ENCODE data around the gene C13orf42. TPM values are rescaled to one million over a fixed set of nuclear protein-coding genes. Genes with fewer than 3 reads are reported as not detected.

Gene C13orf42
- total RNA-seq, 1 donor from 2014 or later: not detected

DNA sequence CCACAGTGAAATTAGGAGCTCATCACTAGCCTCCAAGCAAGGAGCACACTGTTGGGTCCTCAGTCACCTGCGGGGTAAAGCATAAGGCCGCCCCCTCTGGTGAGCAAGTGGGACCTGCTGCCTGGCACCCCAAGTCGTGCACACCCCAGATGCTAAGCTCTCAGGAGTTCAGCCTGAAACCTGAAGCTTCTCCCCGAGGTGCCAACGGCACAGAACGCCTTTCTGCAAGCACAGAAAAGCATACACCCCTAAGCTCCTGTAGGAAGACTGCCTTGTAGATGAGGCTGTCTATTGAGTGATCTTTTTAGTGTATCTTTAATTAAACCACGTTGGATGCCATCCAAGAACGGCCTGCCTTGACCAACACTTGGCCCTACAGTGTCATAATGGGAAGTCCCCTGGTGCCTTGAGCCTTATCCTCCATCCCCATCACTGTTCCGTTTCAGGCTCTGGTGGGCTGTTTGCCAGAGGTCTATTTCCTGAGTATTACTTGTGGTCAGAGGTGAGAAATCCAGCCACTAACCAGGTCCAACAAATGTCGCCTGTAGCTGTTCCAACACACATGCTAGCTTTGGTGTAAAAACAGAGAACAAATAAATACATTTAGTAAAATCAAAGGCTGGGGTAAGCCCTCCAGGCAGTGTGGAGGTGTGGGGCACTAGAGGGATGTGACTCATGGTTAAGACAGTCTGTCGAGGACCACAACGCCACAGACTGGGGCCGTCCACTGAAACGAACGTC, 44.8 kb downstream of the C13orf42 start:
- H3K4me1 ChIP-seq: peaks cover 37% of the 10 kb centered on the region
- no peaks in the 10 kb centered on the region for H3K9me3 ChIP-seq (replicated peaks)
- intact Hi-C loops (cut with micrococcal nuclease): no loop called here
- H3K4me3 ChIP-seq: no peak overlapping the region
- no peak for DNase-seq
- no peaks in the 10 kb centered on the region for H3K36me3 ChIP-seq
- peak overlapping the region; percentile 39 for H3K27ac ChIP-seq (replicated peaks)
- TF ChIP-seq, protein P1, sequence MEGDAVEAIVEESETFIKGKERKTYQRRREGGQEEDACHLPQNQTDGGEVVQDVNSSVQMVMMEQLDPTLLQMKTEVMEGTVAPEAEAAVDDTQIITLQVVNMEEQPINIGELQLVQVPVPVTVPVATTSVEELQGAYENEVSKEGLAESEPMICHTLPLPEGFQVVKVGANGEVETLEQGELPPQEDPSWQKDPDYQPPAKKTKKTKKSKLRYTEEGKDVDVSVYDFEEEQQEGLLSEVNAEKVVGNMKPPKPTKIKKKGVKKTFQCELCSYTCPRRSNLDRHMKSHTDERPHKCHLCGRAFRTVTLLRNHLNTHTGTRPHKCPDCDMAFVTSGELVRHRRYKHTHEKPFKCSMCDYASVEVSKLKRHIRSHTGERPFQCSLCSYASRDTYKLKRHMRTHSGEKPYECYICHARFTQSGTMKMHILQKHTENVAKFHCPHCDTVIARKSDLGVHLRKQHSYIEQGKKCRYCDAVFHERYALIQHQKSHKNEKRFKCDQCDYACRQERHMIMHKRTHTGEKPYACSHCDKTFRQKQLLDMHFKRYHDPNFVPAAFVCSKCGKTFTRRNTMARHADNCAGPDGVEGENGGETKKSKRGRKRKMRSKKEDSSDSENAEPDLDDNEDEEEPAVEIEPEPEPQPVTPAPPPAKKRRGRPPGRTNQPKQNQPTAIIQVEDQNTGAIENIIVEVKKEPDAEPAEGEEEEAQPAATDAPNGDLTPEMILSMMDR (IDR thresholded peaks at IDR 0.05; ENCODE audit: borderline replicate concordance): no peak
- H3K27me3 ChIP-seq (ENCODE audit: low read depth): peaks cover 18% of the 10 kb centered on the region

- Histone ChIP-seq H3K27ac (replicated peaks) (peak overlapping the region; percentile 39), H3K4me3 (no peak overlapping the region), H3K4me1 (peaks cover 37% of the 10 kb centered on the region), H3K9me3 (replicated peaks) (no peaks in the 10 kb centered on the region), H3K27me3 (ENCODE audit: low read depth) (peaks cover 18% of the 10 kb centered on the region), H3K36me3 (no peaks in the 10 kb centered on the region)
- TF ChIP-seq, protein P1 (IDR thresholded peaks at IDR 0.05; ENCODE audit: borderline replicate concordance): no peak
- no peak for DNase-seq
- intact Hi-C loops (cut with micrococcal nuclease): no loop called here
Measured at GRCh38 chr13:51065372-51066090, 45.5 kb downstream of the C13orf42 start.

DNA sequence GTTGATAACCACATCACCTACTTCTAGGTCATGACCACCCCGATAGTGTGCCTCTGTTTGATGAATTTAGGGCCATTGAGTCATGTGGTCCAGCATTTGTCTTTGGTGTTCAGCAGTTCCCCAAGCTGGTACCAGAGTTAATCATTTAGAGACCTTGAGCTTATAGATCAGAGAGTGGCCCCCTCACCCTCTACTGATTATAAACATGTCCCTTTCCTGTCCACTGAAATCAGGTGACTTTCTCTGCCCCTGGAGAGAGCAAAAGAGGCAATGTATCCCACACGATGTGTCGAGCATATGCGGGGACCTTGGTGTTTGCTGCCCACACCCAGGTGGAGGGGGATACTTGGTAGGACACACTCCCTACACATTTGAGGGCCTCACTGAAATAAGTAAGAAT, 46.3 kb downstream of the C13orf42 start:
- peaks cover 34% of the 10 kb centered on the region for H3K4me1 ChIP-seq
- H3K27me3 ChIP-seq (ENCODE audit: low read depth): peaks cover 18% of the 10 kb centered on the region
- no peak overlapping the region for H3K4me3 ChIP-seq
- no peaks in the 10 kb centered on the region for H3K36me3 ChIP-seq
- H3K27ac ChIP-seq (replicated peaks): no peak overlapping the region
- TF ChIP-seq, protein P1 (IDR thresholded peaks at IDR 0.05; ENCODE audit: borderline replicate concordance): no peak
- H3K9me3 ChIP-seq (replicated peaks): no peaks in the 10 kb centered on the region
- intact Hi-C loops (cut with micrococcal nuclease): no loop called here
- no peak for DNase-seq

DNA sequence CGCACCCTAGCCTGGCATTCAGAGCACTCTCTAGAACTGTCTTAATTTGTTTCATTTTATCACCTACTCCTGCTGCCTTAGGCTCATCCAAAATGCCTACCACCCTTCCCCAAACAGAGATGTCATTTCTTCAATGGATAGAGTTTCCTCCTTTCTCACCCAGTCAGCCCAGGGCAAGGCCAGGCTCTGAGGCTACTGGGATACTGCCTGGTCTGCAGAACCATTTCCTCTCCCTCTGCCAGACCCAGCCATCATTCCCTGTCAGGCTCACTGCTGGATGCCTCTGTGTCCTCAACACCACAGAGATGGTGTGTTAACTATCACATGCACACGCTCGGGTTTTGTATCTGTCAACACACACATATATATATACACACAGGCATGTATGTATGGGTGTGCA, 47.2 kb downstream of the C13orf42 start:
- no peaks in the 10 kb centered on the region for H3K36me3 ChIP-seq
- no peak overlapping the region for H3K27ac ChIP-seq (replicated peaks)
- TF ChIP-seq, protein P1 (IDR thresholded peaks at IDR 0.05; ENCODE audit: borderline replicate concordance): no peak
- H3K4me3 ChIP-seq: no peak overlapping the region
- H3K27me3 ChIP-seq (ENCODE audit: low read depth): peaks cover 18% of the 10 kb centered on the region
- H3K9me3 ChIP-seq (replicated peaks): no peaks in the 10 kb centered on the region
- no peak for DNase-seq
- intact Hi-C loops (cut with micrococcal nuclease): no loop called here
- peaks cover 29% of the 10 kb centered on the region for H3K4me1 ChIP-seq

- TF ChIP-seq, protein P1 (IDR thresholded peaks at IDR 0.05; ENCODE audit: borderline replicate concordance): no peak
- no peaks in the 10 kb centered on the region for H3K36me3 ChIP-seq
- no peak overlapping the region for H3K27ac ChIP-seq (replicated peaks)
- no peak overlapping the region for H3K4me3 ChIP-seq
- no peaks in the 10 kb centered on the region for H3K9me3 ChIP-seq (replicated peaks)
- H3K27me3 ChIP-seq (ENCODE audit: low read depth): peaks cover 3% of the 10 kb centered on the region
- DNase-seq: no peak
- H3K4me1 ChIP-seq: no peaks in the 10 kb centered on the region
- intact Hi-C loops (cut with micrococcal nuclease): no loop called here
Measured at GRCh38 chr13:51058461-51059167, 52.5 kb downstream of the C13orf42 start.
